Endothelial cell (in vitro differentiated cells): ENCODE data around the gene KRTAP1-3. TPM values are rescaled to one million over a fixed set of nuclear protein-coding genes. Genes with fewer than 3 reads are reported as not detected.

Experiments used
- DNase-seq: peaks from one replicate; pipeline ENCODE4 v3.0.0; 2021; ENCODE audit warnings: low spot score
- H3K27ac Mint-ChIP-seq: one replicate; pipeline ENCODE4 v1.8.0; 2021; ENCODE audit warnings: mixed read lengths, inconsistent platforms; ENCODE audit not compliant: unreplicated experiment
- H3K27me3 Mint-ChIP-seq: one replicate; pipeline ENCODE4 v1.8.0; 2021; ENCODE audit warnings: mild to moderate bottlenecking, moderate library complexity, mixed read lengths, inconsistent platforms; ENCODE audit not compliant: unreplicated experiment
- H3K36me3 Mint-ChIP-seq: one replicate; pipeline ENCODE4 v1.8.0; 2021; ENCODE audit warnings: mild to moderate bottlenecking, low read depth, mixed read lengths, inconsistent platforms; ENCODE audit not compliant: unreplicated experiment
- H3K4me1 Mint-ChIP-seq: one replicate; pipeline ENCODE4 v1.8.0; 2021; ENCODE audit warnings: mild to moderate bottlenecking, mixed read lengths, inconsistent platforms; ENCODE audit not compliant: unreplicated experiment
- H3K4me3 Mint-ChIP-seq: one replicate; pipeline ENCODE4 v1.8.0; 2021; ENCODE audit warnings: mild to moderate bottlenecking, mixed read lengths, inconsistent platforms; ENCODE audit not compliant: unreplicated experiment
- H3K9me3 Mint-ChIP-seq: one replicate; pipeline ENCODE4 v1.8.0; 2021; ENCODE audit warnings: mixed read lengths, inconsistent platforms; ENCODE audit not compliant: unreplicated experiment
- CTCF ChIP-seq: fragments of 200-600 bp; sonication (generic); IDR thresholded peaks from one replicate; pipeline ENCODE4 v1.5.0; 2021; ENCODE audit warnings: antibody characterized with exemption; ENCODE audit not compliant: unreplicated experiment
- total RNA-seq: library from RNA; stranded (reverse); fragmentation: NEBNext Ultra II Directional; extraction: Animal tissue kit (Norgen Biotek cat#: 25700); gene quantifications from one replicate; pipeline ENCODE4 v1.2.1, GENCODE V29; 2021; ENCODE audit not compliant: unreplicated experiment

The KRTAP1-3 gene
- total RNA-seq, 1 donor from 2014 or later = not detected

- no peak for DNase-seq
- no peaks in the 10 kb centered on the region for H3K9me3 Mint-ChIP-seq
- no peak overlapping the region for H3K27ac Mint-ChIP-seq
- H3K4me3 Mint-ChIP-seq = no peak overlapping the region
- peaks cover 3% of the 10 kb centered on the region for H3K4me1 Mint-ChIP-seq
- TF ChIP-seq CTCF = no peak
- H3K36me3 Mint-ChIP-seq = no peaks in the 10 kb centered on the region
- H3K27me3 Mint-ChIP-seq = peaks cover 2% of the 10 kb centered on the region
These were observed 42.0 kb downstream of the KRTAP1-3 start for GRCh38 chr17:40992666-40993065.

DNA sequence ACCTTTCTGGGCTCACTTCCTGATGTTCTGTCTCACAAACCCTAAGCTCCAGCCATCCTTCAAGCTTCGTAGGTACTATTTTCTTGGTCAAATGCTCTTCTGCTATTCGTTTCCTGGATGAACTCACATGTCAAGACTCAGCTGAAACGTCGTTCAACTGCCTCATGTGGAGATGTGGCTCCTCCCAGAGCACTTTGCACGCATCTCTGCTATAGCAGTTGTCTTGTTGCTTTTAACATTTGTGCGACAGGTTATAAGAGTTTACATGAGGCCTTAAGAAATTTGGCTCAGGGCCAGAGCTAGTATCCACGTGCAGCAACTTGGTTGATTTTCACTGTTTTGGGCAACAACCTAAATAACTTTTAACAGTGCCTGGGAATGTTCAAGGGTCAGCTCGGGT is 47.8 kb downstream of the KRTAP1-3 start:
- H3K9me3 Mint-ChIP-seq = no peaks in the 10 kb centered on the region
- H3K4me3 Mint-ChIP-seq = no peak overlapping the region
- H3K27ac Mint-ChIP-seq = no peak overlapping the region
- no peaks in the 10 kb centered on the region for H3K36me3 Mint-ChIP-seq
- TF ChIP-seq CTCF = no peak
- DNase-seq = no peak
- H3K27me3 Mint-ChIP-seq = no peaks in the 10 kb centered on the region
- peaks cover 19% of the 10 kb centered on the region for H3K4me1 Mint-ChIP-seq

GRCh38 chr17:40984226-40984625 is 50.4 kb downstream of the KRTAP1-3 start, which contains the start of gene KRT40:
Gene KRT40, minus strand, starts transcription at chr17:40984326. Its CDS starts 53 bp downstream, at chr17:40984273.
- Mint-ChIP-seq H3K27me3 (no peaks in the 10 kb centered on the region), H3K27ac (peak within 1 kb of the TSS; percentile 21), H3K4me1 (peaks cover 19% of the 10 kb centered on the region), H3K9me3 (no peaks in the 10 kb centered on the region), H3K4me3 (no peak within 1 kb of the TSS), H3K36me3 (no peaks in the 10 kb centered on the region)
- no peak for DNase-seq
- TF ChIP-seq CTCF = no peak

Other genes starting within 250 kb of the KRTAP1-3 start
- gene KRT28, start 234.9 kb downstream of the KRTAP1-3 start, total RNA-seq = not detected
- 28.2 TPM for gene KRT10, start 212.3 kb downstream of the KRTAP1-3 start, total RNA-seq
- not detected for gene KRT12, start 167.7 kb downstream of the KRTAP1-3 start, total RNA-seq
- not detected for gene KRT20, start 149.6 kb downstream of the KRTAP1-3 start, total RNA-seq
- gene KRT23, start 97.2 kb downstream of the KRTAP1-3 start, total RNA-seq = not detected
- gene KRT39, start 67.9 kb downstream of the KRTAP1-3 start, total RNA-seq = 0.15 TPM
- not detected for gene KRT40, start 50.5 kb downstream of the KRTAP1-3 start, total RNA-seq
- not detected for gene KRTAP3-3, start 40.7 kb downstream of the KRTAP1-3 start, total RNA-seq
- gene KRTAP3-2, start 35.0 kb downstream of the KRTAP1-3 start, total RNA-seq = not detected
- not detected for gene KRTAP3-1, start 25.7 kb downstream of the KRTAP1-3 start, total RNA-seq
- not detected for gene KRTAP1-5, start 7.7 kb downstream of the KRTAP1-3 start, total RNA-seq
- gene KRTAP1-4, start 4.7 kb downstream of the KRTAP1-3 start, total RNA-seq = not detected
- gene KRTAP1-1, start 6.6 kb upstream of the KRTAP1-3 start, total RNA-seq = not detected
- not detected for gene KRTAP2-1, start 12.4 kb upstream of the KRTAP1-3 start, total RNA-seq
- gene KRTAP2-2, start 20.4 kb upstream of the KRTAP1-3 start, total RNA-seq = not detected
- gene KRTAP2-3, start 25.2 kb upstream of the KRTAP1-3 start, total RNA-seq = not detected
- gene KRTAP2-4, start 31.0 kb upstream of the KRTAP1-3 start, total RNA-seq = not detected
- not detected for gene KRTAP4-7, start 49.3 kb upstream of the KRTAP1-3 start, total RNA-seq
- gene KRTAP4-8, start 63.3 kb upstream of the KRTAP1-3 start, total RNA-seq = not detected
- not detected for gene KRTAP4-16, start 67.3 kb upstream of the KRTAP1-3 start, total RNA-seq
- gene KRTAP4-9, start 70.5 kb upstream of the KRTAP1-3 start, total RNA-seq = not detected
- gene KRTAP4-11, start 83.5 kb upstream of the KRTAP1-3 start, total RNA-seq = not detected
- gene KRTAP4-12, start 89.3 kb upstream of the KRTAP1-3 start, total RNA-seq = not detected
- gene KRTAP4-6, start 105.7 kb upstream of the KRTAP1-3 start, total RNA-seq = not detected
- gene KRTAP4-5, start 115.0 kb upstream of the KRTAP1-3 start, total RNA-seq = not detected
- not detected for gene KRTAP4-4, start 125.9 kb upstream of the KRTAP1-3 start, total RNA-seq
- not detected for gene KRTAP4-3, start 133.3 kb upstream of the KRTAP1-3 start, total RNA-seq
- gene KRTAP4-2, start 143.3 kb upstream of the KRTAP1-3 start, total RNA-seq = not detected
- not detected for gene KRTAP4-1, start 150.0 kb upstream of the KRTAP1-3 start, total RNA-seq
- not detected for gene KRTAP9-1, start 155.0 kb upstream of the KRTAP1-3 start, total RNA-seq
- not detected for gene KRTAP9-2, start 191.8 kb upstream of the KRTAP1-3 start, total RNA-seq
- gene KRTAP9-3, start 197.6 kb upstream of the KRTAP1-3 start, total RNA-seq = not detected
- gene KRTAP9-8, start 203.1 kb upstream of the KRTAP1-3 start, total RNA-seq = not detected
- not detected for gene KRTAP9-4, start 214.8 kb upstream of the KRTAP1-3 start, total RNA-seq
- not detected for gene KRTAP9-9, start 220.5 kb upstream of the KRTAP1-3 start, total RNA-seq
- gene KRTAP9-6, start 230.5 kb upstream of the KRTAP1-3 start, total RNA-seq = not detected
- not detected for gene KRTAP9-7, start 240.8 kb upstream of the KRTAP1-3 start, total RNA-seq